Mesothelial cell of epicardium (in vitro differentiated cells): ENCODE measurements around the gene CHST15. TPM values are rescaled to one million over a fixed set of nuclear protein-coding genes. Genes with fewer than 3 reads are reported as not detected.

ENCODE experiments used
- DNase-seq, 2 experiments: peaks; one replicate each; pipeline ENCODE4 v3.0.0; 2021; ENCODE audit warnings: low spot score in 2 of 2; ENCODE audit not compliant: unreplicated experiment in 2 of 2
- H3K27ac Mint-ChIP-seq: 2 replicates; pipeline ENCODE4 v1.8.0; 2021; ENCODE audit warnings: mixed read lengths
- H3K27me3 Mint-ChIP-seq: 2 replicates; pipeline ENCODE4 v1.8.0; 2021; ENCODE audit warnings: low read depth, mixed read lengths
- H3K36me3 Mint-ChIP-seq: 2 replicates; pipeline ENCODE4 v1.8.0; 2021; ENCODE audit warnings: mixed read lengths
- H3K4me1 Mint-ChIP-seq: 2 replicates; pipeline ENCODE4 v1.8.0; 2021; ENCODE audit warnings: mixed read lengths
- H3K4me3 Mint-ChIP-seq: 2 replicates; pipeline ENCODE4 v1.8.0; 2021; ENCODE audit warnings: mild to moderate bottlenecking, moderate library complexity, mixed read lengths
- H3K9me3 Mint-ChIP-seq: 2 replicates; pipeline ENCODE4 v1.8.0; 2021; ENCODE audit warnings: mixed read lengths
- total RNA-seq: library from RNA; stranded (reverse); gene quantifications from 3 replicates; pipeline ENCODE4 v1.2.1, GENCODE V29; 2021
- TF ChIP-seq, protein P1 (sequence below): fragments of 200-600 bp; sonication (generic); IDR thresholded peaks from one replicate; pipeline ENCODE4 v1.5.0; 2021; ENCODE audit warnings: antibody characterized with exemption; ENCODE audit not compliant: unreplicated experiment

Gene CHST15
- total RNA-seq, 1 donor from 2014 or later = 39.4 TPM

DNA sequence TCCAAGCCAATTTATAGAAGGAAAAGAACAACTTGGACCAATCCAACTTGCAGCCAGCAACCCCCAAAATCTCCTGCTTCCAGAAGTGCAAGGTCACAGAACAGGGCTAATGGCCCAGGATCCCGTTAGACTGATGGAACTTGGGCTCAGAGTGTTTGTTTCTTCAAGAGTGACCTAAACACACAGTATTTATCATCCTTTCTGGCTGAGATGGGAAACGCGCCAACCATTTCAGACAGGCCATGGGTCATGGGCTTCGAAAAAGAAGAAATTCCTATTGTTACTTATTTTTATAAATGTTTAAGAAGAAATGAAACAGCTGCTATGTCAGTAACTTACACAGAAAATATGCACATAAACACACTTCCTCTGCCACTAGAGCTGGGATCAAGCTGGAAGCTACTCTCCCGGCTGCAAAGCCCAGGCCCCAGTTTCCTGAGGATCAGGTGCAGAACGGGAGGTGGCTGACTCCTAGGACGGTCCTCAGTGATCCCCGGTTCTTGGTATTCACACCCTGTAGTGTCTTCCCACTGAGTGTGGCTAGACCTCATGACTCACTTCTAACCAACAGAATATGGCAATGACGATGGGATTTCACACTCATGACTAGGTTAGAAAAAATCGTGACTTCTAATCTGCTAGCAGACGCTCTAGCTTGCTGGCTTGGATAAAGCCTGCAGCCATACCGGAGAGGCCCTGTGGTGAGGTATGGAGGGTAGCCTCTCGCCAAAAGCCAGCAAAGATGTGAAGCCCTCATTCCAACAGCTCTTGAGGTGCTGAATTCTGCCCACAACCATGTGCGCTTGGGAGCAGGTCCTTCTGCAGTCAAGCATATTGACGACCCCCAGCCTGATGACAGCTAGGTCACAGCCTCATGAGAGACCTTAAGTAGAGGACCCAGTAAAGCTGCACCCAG is 60.2 kb downstream of the CHST15 start:
- TF ChIP-seq, protein P1, sequence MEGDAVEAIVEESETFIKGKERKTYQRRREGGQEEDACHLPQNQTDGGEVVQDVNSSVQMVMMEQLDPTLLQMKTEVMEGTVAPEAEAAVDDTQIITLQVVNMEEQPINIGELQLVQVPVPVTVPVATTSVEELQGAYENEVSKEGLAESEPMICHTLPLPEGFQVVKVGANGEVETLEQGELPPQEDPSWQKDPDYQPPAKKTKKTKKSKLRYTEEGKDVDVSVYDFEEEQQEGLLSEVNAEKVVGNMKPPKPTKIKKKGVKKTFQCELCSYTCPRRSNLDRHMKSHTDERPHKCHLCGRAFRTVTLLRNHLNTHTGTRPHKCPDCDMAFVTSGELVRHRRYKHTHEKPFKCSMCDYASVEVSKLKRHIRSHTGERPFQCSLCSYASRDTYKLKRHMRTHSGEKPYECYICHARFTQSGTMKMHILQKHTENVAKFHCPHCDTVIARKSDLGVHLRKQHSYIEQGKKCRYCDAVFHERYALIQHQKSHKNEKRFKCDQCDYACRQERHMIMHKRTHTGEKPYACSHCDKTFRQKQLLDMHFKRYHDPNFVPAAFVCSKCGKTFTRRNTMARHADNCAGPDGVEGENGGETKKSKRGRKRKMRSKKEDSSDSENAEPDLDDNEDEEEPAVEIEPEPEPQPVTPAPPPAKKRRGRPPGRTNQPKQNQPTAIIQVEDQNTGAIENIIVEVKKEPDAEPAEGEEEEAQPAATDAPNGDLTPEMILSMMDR = no peak
- peaks cover 13% of the 10 kb centered on the region for H3K36me3 Mint-ChIP-seq
- peaks cover 7% of the 10 kb centered on the region for H3K4me1 Mint-ChIP-seq
- H3K27ac Mint-ChIP-seq = no peak overlapping the region
- no peak for DNase-seq
- no peaks in the 10 kb centered on the region for H3K27me3 Mint-ChIP-seq
- H3K9me3 Mint-ChIP-seq = no peaks in the 10 kb centered on the region
- H3K4me3 Mint-ChIP-seq = no peak overlapping the region

DNA sequence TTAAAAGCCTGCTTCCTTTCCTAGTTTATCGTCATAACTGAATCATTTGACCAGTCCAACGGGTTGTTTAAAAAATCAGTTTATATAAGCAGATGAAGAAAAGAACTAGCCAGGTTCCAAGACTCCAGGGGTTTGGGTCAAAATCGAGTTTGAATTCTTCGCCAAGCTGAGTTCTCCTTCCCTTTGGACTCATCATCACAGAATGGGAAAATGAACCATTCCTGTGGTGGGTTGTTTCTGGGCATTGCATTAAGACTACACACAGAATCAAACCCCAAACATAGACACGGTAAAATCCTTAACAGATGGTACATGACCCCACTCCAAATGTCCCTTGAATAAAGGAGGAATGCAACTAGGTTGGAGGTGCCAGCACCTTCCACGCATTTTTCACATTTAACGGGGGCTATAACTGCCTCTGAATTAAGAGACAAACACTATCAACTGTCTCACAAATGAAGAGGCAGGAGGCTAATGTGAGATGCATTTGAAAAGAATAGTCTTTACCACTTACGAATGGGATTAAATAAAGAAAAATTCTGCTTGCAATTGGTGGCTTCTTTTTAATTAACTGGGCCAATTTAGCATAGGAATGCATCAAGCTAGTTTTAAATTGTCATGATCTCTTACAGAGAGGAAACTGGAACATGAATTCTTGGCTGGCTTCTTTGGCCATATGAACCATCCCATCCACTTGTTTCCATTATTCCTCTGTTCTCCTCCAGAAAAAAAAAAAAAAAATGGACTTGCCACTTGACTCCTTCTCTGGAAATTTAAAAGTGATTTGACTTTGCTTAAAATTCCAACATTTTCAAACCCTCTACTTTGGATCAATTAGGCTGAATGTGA is 61.1 kb downstream of the CHST15 start:
- H3K4me3 Mint-ChIP-seq = no peak overlapping the region
- no peaks in the 10 kb centered on the region for H3K9me3 Mint-ChIP-seq
- H3K27ac Mint-ChIP-seq = no peak overlapping the region
- TF ChIP-seq, protein P1 = no peak
- no peaks in the 10 kb centered on the region for H3K27me3 Mint-ChIP-seq
- peaks cover 12% of the 10 kb centered on the region for H3K36me3 Mint-ChIP-seq
- H3K4me1 Mint-ChIP-seq = peaks cover 7% of the 10 kb centered on the region
- no peak for DNase-seq

DNA sequence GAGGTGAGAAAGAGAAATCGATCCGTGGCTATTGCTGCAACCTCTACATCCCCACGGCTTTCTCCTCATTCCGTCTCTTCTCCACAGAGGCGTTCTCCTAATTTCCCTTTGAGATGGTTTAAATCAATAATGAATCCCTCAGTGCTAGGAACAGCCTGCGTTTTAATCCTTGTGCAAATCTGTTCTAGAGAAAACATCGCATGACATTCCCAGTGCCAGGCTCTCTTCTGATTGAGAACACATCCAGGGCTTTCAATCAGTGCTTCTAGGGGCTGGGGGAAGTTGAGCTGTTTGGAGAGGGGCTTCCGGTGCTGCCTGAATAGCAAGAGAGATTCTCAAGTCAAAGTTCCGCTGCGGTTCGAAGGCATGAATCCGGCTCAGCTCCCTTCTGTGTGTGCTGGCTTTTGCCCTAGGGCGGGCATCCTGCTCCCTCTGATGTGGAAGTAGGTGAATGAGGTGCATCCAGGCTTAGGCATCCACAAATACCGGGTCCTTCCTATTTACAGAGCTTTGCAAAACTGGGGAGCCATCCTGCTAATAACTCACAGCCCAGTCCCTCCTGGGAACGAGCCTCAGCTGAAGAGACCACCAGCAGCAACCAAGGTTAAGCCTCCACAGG is 62.8 kb downstream of the CHST15 start:
- Mint-ChIP-seq H3K36me3 (peaks cover 2% of the 10 kb centered on the region), H3K27me3 (no peaks in the 10 kb centered on the region), H3K4me3 (no peak overlapping the region), H3K9me3 (no peaks in the 10 kb centered on the region), H3K4me1 (peaks cover 5% of the 10 kb centered on the region), H3K27ac (no peak overlapping the region)
- DNase-seq = no peak
- TF ChIP-seq, protein P1 = no peak

DNA sequence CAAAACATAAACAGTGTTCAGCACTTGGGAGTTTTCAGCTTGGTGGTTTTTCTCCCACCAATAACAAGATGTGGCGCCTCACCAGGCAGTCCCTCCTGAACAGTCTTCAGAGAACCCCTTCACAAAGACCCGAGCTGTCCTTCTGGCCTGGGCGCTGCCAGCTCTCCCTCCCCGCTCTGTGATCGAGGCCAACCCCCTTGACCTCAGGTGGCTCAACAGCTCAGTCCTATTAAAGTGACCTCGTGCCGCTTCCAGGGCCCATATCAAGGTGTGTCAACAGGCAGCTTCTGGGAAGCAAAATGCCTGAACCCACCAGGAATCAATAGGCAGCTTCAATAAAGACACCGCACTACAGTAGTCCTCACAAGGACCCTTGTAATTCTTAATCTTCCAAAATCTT is 63.3 kb downstream of the CHST15 start:
- H3K27ac Mint-ChIP-seq = no peak overlapping the region
- TF ChIP-seq, protein P1 = no peak

GRCh38 chr10:124029559-124029958 is 63.8 kb downstream of the CHST15 start:
- Mint-ChIP-seq H3K27ac (no peak overlapping the region), H3K27me3 (no peaks in the 10 kb centered on the region), H3K4me3 (no peak overlapping the region), H3K9me3 (no peaks in the 10 kb centered on the region), H3K4me1 (peaks cover 3% of the 10 kb centered on the region), H3K36me3 (peaks cover 2% of the 10 kb centered on the region)
- no peak for DNase-seq
- TF ChIP-seq, protein P1 = no peak

More for the DNA sequence above, 63.3 kb downstream of the CHST15 start:
- DNase-seq = no peak
- no peaks in the 10 kb centered on the region for H3K27me3 Mint-ChIP-seq
- peaks cover 3% of the 10 kb centered on the region for H3K4me1 Mint-ChIP-seq
- H3K4me3 Mint-ChIP-seq = no peak overlapping the region
- H3K36me3 Mint-ChIP-seq = peaks cover 2% of the 10 kb centered on the region
- no peaks in the 10 kb centered on the region for H3K9me3 Mint-ChIP-seq
